NCI-H2227 (cell line): ENCODE results near the gene APOBEC3C.
"Not testable (repeated sequence)": the region's sequence is repeated elsewhere in the genome, so short reads cannot be mapped to it uniquely, and the experiment has no call there.

ENCODE experiments used
- DNase-seq: peaks from one replicate; lab custom pipeline; 2025; ENCODE audit not compliant: unreplicated experiment; lab: John Stamatoyannopoulos, UW

Gene APOBEC3C

DNA sequence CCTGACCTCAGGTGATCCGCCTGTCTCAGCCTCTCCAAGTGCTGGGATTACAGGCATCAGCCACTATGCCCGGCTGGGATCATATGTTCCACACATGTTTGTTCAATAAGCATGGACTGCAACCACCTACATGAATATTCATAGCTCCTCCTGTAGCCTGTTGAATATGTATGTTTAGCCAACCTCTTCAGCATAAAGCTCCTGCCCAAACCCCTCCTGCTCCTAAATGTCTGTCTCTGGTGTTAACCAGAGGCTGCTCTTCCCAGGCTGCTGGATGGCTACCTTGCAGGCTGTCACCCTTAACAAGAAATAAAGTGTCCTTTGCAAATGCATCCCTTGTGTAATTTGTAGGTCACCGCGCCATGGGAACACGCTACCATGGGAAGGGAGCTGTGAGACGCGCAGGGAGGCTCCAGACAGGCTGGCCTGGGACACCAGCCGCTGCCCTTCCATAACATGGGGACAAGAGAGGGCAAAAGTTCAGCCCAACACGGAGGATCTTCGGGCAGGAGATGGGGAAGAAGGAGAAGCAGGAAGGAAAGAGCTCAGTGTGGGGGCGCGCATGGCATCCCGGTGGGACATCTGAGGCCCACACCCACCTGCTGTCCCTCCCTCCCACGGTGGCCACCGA lies 6.1 kb downstream of the APOBEC3C start:
- DNase-seq, result peak; percentile 15

DNA sequence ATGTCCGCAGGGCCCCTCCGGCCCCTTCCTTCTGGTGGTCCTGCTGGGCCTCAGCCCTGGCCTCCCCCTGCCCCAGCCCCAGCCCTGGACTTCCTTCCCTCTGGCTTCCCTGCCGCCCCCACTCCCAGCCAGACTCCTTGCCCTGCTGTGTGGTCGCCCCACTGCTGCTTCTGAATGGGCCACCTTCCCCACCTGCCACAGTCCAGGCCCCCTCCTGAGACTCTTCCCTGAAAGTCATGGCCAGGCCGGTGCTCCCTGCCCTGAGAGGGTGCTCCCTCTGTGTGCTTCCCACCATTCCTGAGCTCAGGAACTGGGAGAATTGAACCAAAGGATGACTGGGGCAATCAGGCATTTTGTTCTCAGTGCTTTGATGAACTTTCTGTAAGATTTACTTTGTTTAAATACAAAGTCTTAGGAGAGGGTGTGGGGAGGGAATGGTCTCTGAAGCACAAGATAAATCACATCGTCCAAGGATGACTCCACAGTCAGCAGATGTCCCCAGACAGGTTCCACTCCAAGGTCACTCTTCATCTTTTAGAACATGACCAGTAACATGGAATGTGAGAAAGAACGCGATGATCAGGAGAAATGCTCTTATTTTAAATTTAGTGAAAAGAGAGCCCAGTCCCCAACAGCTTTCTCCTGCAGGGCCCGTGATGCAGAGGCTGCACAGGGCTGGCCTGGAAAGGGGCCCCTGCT lies 7.6 kb downstream of the APOBEC3C start:
- DNase-seq, result no peak

DNA sequence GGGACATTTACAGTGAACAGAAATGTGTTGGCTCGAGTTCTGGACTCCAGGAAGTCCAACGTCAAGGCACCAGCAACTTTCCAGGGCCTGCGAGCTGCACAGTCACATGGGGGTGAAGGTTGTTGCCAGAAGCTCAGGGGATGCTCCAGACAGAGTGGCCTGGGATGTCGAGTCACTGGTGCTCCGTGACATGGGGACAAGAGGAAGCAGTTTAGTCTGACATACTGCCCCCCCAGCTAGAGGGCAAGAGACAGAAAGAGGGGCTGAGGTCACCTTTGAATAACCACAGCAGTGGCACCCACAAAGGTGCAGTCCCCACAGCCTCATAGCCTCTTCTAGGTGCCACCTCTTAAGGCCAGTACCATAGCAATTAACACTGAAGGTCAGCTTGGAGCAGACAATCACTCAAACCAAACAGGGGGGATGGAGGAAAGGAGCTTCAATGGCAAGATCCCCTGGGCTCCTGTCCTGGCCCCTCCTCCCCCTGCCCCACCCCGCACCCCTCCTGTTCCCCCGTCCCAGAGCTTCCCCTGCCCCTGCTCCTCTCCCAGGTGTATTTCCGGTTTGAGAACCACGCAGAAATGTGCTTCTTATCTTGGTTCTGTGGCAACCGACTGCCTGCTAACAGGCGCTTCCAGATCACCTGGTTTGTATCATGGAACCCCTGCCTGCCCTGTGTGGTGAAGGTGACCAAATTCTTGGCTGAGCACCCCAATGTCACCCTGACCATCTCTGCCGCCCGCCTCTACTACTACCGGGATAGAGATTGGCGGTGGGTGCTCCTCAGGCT lies 10.7 kb downstream of the APOBEC3C start:
- DNase-seq, result no peak

DNA sequence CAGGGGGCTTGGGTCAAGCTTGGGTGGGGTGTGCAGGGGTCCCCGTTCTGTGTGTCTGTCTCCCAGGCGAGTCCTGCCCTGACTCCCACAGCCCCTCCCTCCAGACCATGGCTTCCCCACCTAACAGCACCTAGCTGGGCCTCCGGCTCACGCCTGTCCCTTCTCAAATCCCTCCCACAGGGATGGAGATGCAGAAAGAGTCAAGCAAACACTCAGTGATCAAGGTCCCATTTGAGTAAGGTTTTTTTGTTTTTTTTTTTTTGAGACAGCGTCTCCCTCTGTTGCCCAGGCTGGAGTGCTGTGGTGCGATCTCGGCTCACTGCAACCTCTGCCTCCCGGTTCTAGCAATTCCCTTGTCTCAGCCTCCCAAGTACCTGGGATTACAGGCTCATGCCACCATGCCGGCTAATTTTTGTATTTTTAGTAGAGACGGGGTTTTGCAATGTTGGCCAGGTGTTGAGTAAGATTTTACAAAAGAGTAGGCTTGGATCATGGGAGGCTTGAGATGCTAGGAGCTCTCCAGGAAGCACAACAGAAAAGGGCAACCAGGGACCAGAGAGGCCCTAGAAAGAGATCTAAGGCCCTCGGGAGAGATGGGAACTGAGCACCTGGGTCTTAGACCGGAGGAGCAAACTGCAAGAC lies 12.6 kb downstream of the APOBEC3C start:
- no peak for DNase-seq

DNA sequence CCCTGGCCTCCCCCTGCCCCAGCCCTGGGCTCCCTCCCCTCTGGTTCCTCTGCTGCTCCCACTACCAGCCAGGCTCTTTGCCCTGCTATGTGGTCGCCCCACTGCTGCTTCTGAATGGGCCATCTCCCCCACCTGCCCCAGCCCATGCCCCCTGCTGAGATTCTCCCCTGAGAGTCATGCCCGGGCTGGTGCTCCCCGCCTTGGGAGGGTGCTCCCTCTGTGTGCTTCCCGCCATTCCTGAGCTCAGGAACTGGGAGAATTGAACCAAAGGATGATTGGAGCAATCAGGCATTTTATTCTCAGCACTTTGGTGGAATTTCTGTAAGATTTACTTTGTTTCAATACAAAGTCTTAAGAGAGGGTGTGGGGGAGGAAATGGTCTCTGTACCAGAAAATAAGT lies 13.7 kb downstream of the APOBEC3C start:
- no peak for DNase-seq

DNA sequence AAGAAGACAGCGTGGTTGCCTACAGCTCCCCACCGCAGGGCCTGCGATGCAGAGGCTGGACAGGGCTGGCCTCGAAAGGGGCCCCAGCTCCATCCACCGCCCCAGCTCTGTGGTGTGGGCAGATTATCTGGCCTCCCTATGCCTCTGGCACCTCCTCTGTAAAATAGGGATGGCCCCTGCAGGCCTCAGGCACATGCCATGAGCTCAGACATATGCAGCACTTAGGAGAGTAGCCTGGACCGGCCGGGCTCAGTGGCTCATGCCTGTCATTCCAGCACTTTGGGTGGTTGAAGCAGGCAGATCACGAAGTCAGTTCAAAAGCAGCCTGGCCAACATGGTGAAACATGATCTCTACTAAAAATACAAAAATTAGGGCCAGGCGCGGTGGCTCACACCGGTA lies 14.2 kb downstream of the APOBEC3C start:
- DNase-seq, result no peak

DNA sequence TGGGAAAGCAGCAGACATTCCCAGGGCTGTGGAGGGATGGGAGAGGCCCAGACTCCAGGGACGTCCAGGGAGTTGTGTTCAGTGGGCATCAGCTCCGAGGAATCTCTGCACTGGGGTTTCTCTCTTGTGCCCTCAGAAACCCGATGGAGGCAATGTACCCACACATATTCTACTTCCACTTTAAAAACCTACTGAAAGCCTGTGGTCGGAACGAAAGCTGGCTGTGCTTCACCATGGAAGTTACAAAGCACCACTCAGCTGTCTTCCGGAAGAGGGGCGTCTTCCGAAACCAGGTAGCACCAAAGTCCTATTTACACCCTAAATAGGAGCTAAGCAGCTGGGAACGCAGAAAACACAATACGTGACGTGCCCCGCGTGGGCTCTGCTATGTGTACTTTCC lies 15.2 kb downstream of the APOBEC3C start:
- no peak for DNase-seq

DNA sequence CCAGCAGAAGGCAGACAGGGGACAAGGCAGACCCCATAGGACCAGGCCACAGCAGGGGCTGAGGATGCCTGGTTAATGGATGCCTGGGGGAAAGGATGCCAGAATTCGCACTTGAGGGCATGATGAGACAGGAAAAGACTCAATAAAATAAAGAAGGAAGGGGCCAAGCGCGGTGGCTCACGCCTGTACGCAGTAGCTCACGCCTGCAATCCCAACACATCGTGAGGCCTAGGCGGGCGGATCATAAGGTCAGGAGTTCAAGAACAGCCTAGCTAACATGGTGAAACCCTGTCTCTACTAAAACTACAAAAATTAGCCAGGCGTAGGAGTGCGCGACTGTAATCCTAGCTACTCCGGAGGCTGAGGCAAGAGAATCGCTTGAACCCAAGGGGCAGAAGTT lies 16.6 kb downstream of the APOBEC3C start:
- DNase-seq, result no peak

DNA sequence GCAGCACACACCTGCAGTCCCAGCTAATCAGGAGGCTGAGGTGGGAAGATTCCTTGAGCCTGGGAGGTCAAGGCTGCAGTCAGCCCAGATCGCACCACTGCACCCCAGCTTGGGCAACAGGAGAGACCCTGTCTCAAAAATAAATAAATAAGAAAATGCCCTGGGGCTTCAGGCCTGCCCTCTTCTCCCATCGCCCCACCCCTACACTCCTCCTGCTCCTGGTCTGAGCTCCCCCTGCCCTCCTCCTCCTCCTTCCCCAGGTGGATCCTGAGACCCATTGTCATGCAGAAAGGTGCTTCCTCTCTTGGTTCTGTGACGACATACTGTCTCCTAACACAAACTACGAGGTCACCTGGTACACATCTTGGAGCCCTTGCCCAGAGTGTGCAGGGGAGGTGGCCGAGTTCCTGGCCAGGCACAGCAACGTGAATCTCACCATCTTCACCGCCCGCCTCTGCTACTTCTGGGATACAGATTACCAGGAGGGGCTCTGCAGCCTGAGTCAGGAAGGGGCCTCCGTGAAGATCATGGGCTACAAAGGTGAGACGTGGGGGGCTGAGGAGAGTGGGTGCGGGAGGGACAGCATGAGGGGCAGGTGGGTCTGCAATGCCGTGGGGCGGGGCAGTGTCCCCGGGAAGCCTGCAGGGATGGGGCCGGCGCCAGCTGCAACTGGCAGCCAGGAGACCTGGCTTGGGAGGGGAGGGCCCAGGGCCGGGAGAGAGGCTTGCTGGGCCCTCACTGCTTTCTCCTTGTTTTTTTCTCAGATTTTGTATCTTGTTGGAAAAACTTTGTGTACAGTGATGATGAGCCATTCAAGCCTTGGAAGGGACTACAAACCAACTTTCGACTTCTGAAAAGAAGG lies 17.6 kb downstream of the APOBEC3C start:
- DNase-seq, result not testable (repeated sequence)

DNA sequence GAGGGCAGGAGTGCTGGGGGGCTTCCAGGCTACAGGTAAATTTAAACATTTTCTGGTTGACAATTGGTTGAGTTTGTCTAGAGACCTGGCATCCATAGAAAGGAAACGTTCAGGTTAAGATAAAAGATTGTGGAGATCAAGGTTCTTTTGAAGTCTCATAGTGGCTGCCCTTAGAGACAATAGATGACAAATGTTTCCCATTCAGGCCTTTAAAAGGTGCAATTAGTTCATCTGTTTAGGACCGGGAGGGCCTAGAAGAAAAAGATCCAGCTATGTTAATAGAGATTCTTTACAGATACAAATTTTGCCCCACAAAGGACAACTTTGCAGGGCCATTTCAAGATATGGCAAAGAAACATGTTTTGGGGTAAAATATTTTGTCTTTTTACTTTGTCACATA lies 23.0 kb downstream of the APOBEC3C start:
- not testable (repeated sequence) for DNase-seq

DNA sequence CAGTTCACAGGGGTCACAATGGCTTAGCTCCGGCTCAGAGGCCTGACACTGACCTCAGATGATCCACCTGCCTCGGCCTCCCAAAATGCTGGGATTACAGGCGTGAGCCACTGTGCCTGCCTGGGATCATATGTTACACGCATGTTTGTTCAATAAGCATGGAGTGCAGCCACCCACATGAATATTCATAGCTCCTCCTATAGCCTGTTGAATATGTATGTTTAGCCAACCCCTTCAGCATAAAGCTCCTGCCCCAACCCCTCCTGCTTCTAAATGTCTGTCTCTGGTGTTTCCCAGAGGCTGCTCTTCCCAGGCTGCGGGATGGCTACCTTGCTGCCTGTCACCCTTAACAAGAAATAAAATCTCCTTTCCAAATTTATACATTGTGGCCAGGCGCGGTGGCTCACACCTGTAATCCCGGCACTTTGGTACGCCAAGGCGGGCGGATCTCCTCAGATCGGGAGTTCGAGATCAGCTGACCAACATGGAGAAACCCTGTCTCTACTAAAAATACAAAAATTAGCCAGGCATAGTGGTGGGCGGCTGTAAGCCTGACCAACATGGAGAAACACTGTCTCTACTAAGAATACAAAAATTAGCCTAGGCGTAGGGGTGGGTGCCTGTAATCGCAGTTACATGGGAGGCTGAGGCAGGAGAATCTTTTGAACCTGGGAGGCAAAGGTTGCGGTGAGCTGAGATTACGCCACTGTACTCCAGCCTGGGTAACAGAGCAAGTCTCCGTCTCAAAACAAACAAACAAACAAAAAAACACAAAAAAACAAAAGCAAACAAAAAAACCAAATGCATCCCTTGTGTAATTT lies 25.5 kb downstream of the APOBEC3C start:
- no peak for DNase-seq

DNA sequence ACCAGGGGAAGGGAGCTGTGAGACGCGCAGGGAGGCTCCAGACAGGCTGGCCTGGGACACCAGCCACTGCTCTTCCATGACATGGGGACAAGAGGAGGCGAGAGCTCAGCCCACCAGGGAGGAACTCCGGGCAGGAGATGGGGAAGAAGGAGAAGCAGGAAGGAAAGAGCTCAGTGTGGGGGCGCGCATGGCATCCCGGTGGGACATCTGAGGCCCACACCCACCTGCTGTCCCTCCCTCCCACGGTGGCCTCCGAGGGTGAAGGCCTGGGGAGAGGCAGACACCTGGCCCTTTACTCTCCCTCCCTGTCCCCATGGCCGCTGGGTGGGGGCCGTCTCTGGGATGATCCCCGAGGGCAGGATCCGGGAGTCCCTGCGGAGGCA lies 26.1 kb downstream of the APOBEC3C start:
- not testable (repeated sequence) for DNase-seq

DNA sequence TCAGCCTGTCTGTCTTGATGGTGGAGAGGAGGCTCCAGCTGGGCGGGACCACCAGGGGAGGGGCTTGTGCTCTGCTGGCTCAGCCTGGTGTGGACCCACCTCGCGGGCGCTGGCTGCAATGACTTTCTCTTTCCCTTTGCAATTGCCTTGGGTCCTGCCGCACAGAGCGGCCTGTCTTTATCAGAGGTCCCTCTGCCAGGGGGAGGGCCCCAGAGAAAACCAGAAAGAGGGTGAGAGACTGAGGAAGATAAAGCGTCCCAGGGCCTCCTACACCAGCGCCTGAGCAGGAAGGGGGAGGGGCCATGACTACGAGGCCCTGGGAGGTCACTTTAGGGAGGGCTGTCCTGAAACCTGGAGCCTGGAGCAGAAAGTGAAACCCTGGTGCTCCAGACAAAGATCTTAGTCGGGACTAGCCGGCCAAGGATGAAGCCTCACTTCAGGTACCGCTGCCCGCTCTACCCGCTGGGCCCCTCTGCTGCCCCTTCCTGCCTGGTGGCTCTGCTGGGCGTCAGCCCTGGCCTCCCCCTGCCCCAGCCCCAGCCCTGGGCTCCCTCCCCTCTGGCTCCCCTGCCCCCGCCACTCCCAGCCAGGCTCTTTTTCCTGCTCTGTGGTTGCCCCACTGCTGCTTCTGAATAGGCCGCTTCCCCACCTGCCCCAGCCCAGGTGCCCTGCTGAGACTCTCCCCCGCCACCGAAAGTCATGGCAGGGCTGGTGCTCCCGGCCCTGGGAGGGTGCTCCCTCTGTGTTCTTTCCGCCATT lies 26.7 kb downstream of the APOBEC3C start, which contains the start of gene APOBEC3F:
Gene APOBEC3F (plus strand): TSS at position 327 of the 759 bp plus-strand sequence. CDS start 97 bp downstream, at position 424.
- DNase-seq, result peak; percentile 35

DNA sequence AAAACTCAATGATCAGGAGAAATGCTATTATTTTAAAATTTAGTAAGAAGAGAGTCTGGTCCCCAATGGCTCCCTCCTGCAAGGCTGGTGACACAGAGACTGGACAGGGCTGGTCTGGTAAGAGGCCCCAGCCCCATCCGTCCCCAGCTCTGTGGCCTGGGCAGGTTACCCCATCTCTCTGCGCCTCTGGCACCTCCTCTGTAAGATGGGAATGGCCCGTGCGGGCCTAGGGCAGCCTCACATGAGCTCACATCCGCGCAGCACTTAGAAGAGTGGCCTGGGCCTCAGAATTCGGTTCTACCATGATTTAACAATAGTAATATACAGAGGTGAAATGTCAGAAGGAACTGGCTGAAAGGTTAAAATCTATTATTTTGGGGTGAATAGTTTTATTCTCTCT lies 27.9 kb downstream of the APOBEC3C start:
- no peak for DNase-seq

DNA sequence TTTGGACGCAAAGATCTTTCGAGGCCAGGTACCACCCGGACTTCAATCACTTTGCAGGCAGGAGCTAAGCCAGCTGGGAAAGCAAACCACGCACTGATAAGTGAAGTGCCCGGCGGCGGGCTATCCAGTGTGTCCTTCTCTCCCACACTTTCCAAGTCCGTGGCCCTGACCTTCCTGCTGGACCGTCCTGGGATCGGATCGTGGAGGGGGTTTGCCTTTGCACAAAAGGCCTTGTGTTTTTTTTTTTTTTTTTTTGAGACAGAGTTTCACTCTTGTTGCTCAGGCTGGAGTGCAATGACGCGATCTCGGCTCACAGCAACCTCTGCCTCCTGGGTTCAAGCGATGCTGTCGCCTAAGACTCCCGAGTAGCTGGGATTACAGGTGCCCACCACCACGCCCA lies 29.0 kb downstream of the APOBEC3C start:
- DNase-seq, result not testable (repeated sequence)

DNA sequence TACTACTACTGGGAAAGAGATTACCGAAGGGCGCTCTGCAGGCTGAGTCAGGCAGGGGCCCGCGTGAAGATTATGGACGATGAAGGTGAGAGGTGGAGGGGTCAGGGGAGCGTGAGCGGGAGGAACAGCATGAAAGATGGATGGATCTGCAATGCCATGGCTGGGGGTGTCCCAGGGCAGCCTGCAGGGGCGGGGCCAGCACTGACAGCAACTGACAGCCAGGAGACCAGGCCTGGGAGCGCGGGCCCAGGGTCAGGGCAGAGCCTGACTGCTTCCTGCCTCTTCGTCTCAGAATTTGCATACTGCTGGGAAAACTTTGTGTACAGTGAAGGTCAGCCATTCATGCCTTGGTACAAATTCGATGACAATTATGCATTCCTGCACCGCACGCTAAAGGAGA lies 31.1 kb downstream of the APOBEC3C start:
- not testable (repeated sequence) for DNase-seq

DNA sequence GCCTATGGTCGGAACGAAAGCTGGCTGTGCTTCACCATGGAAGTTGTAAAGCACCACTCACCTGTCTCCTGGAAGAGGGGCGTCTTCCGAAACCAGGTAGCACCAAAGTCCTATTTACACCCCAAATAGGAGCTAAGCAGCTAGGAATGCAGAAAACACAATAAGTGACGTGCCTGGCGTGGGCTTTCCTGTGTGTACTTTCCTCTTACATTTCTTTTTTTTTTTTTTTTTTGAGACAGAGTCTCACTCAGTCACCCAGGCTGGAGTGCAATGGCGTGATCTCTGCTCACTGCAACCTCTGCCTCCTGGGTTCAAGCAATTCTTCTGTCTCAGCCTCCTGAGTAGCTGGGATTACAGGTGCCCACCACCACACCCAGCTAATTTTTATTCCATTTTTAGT lies 35.4 kb downstream of the APOBEC3C start:
- DNase-seq, result not testable (repeated sequence)

DNA sequence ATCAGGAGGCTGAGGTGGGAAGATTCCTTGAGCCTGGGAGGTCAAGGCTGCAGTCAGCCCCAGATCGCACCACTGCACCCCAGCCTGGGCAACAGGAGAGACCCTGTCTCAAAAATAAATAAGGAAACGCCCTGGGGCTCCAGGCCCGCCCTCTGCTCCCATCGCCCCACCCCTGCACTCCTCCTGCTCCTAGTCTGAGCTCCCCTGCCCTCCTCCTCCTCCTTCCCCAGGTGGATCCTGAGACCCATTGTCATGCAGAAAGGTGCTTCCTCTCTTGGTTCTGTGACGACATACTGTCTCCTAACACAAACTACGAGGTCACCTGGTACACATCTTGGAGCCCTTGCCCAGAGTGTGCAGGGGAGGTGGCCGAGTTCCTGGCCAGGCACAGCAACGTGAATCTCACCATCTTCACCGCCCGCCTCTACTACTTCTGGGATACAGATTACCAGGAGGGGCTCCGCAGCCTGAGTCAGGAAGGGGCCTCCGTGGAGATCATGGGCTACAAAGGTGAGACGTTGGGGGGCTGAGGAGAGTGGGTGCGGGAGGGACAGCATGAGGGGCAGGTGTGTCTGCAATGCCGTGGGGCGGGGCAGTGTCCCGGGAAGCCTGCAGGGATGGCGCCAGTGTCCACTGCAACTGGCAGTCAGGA lies 37.9 kb downstream of the APOBEC3C start:
- not testable (repeated sequence) for DNase-seq
